Vagina (tissue), 2 donors: Measurements from ENCODE around the gene CHRNA4.

Experiments
- POLR2A ChIP-seq, 2 donors: fragments of 450-650 bp; IDR thresholded peaks; one replicate each; pipeline ENCODE4 v1.6.1; 2017; ENCODE audit warnings: antibody characterized with exemption in 2 of 2, mild to moderate bottlenecking in 2 of 2, moderate library complexity in 2 of 2
- POLR2AphosphoS5 ChIP-seq, 2 donors: sonication (generic); formaldehyde crosslinking; IDR thresholded peaks; one replicate each; pipeline ENCODE4 v1.9.0; 2017; ENCODE audit warnings: antibody characterized with exemption in 2 of 2, mild to moderate bottlenecking in 2 of 2, low read depth in 1 of 2; ENCODE audit not compliant: insufficient read depth in 1 of 2
- TF ChIP-seq, protein P1 (sequence below), 3 experiments: fragments of 450-650 bp in 2 of 3; fragments of 200-600 bp in 1 of 3; sonication (generic) in 1 of 3; IDR thresholded peaks; one replicate each; pipeline ENCODE4 v1.5.1; 2017 to 2019; ENCODE audit warnings: antibody characterized with exemption in 3 of 3, mild to moderate bottlenecking in 2 of 3, moderate library complexity in 2 of 3

GRCh38 chr20:63347081-63347741 lies 13.9 kb downstream of the CHRNA4 start:
- TF ChIP-seq, protein P1, sequence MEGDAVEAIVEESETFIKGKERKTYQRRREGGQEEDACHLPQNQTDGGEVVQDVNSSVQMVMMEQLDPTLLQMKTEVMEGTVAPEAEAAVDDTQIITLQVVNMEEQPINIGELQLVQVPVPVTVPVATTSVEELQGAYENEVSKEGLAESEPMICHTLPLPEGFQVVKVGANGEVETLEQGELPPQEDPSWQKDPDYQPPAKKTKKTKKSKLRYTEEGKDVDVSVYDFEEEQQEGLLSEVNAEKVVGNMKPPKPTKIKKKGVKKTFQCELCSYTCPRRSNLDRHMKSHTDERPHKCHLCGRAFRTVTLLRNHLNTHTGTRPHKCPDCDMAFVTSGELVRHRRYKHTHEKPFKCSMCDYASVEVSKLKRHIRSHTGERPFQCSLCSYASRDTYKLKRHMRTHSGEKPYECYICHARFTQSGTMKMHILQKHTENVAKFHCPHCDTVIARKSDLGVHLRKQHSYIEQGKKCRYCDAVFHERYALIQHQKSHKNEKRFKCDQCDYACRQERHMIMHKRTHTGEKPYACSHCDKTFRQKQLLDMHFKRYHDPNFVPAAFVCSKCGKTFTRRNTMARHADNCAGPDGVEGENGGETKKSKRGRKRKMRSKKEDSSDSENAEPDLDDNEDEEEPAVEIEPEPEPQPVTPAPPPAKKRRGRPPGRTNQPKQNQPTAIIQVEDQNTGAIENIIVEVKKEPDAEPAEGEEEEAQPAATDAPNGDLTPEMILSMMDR (IDR thresholded peaks at IDR 0.05) = no peak
- no peak for TF ChIP-seq POLR2AphosphoS5 (IDR thresholded peaks at IDR 0.05; ENCODE audit: insufficient read depth in 1 of 2, low read depth in 1 of 2)
- no peak for TF ChIP-seq POLR2A (IDR thresholded peaks at IDR 0.05)
